ENCODE measurements around the gene ILF3.

The ILF3 gene

DNA sequence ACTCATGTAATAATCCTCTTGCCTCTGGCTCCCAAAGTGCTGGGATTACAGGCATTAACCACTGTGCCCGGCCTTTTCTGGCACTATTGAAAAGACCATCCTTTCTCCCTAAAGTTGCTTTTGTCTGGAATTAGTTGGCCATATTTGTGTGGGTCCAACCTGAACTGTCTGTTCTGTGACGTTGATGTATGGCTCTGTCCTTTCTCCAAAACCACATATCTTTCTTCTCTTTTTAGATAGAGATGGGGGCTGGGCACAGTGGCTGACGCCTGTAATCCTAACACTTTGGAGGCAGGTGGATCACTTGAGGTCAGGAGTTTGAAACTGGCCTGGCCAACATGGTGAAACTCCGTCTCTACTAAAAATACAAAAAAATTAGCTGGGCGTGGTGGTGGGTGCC lies 81.6 kb downstream of the ILF3 start:
- Histone ChIP-seq H3K27me3 (ENCODE audit: insufficient read depth, insufficient read length) (no peaks in the 10 kb centered on the region), H3K4me1 (ENCODE audit: insufficient read depth, insufficient read length) (peaks cover 11% of the 10 kb centered on the region), H3K9ac (ENCODE audit: insufficient read length, low read depth) (no peak overlapping the region), H3K9me3 (ENCODE audit: insufficient read depth, low read length) (peaks cover 3% of the 10 kb centered on the region; the same call in 1 of the 2 replicates), H3K4me3 (ENCODE audit: insufficient read length, low read depth) (no peak overlapping the region), H3K36me3 (ENCODE audit: insufficient read depth, insufficient read length, low read length) (peaks cover 23% of the 10 kb centered on the region)
- TF ChIP-seq YY1 (IDR thresholded peaks at IDR 0.05; ENCODE audit: insufficient read depth, insufficient read length) = no peak
- TF ChIP-seq ZNF274 (IDR thresholded peaks at IDR 0.05; ENCODE audit: low read depth, low read length) = no peak
- TF ChIP-seq SUZ12 (IDR thresholded peaks at IDR 0.05; ENCODE audit: extremely low read depth, insufficient read depth, insufficient read length) = no peak
- no peak for DNase-seq (ENCODE audit: low read depth, low spot score)

DNA sequence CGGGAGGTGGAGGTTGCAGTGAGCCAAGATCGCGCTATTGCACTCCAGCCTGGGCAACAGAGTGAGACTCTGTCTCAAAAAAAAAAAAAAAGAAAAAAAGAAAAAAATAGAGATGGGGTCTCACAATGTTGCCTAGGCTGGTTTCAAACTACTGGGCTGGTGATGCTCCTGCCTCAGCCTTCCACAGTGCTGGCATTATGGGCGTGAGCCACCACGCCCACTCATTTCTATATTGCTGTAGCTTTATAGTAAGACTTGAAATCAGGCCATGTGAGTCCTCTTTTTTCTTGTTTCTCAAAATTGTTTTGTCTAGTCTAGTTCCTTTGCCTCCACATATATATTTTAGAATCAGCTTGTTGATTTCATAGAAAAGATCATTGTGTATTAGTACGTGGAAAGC lies 82.0 kb downstream of the ILF3 start:
- Histone ChIP-seq H3K4me3 (ENCODE audit: insufficient read length, low read depth) (no peak overlapping the region), H3K4me1 (ENCODE audit: insufficient read depth, insufficient read length) (peaks cover 11% of the 10 kb centered on the region), H3K27me3 (ENCODE audit: insufficient read depth, insufficient read length) (no peaks in the 10 kb centered on the region), H3K9ac (ENCODE audit: insufficient read length, low read depth) (no peak overlapping the region), H3K9me3 (ENCODE audit: insufficient read depth, low read length) (peaks cover 3% of the 10 kb centered on the region; the same call in 1 of the 2 replicates), H3K36me3 (ENCODE audit: insufficient read depth, insufficient read length, low read length) (peaks cover 18% of the 10 kb centered on the region)
- TF ChIP-seq SUZ12 (IDR thresholded peaks at IDR 0.05; ENCODE audit: extremely low read depth, insufficient read depth, insufficient read length) = no peak
- TF ChIP-seq YY1 (IDR thresholded peaks at IDR 0.05; ENCODE audit: insufficient read depth, insufficient read length) = no peak
- no peak for TF ChIP-seq ZNF274 (IDR thresholded peaks at IDR 0.05; ENCODE audit: low read depth, low read length)
- no peak for DNase-seq (ENCODE audit: low read depth, low spot score)

DNA sequence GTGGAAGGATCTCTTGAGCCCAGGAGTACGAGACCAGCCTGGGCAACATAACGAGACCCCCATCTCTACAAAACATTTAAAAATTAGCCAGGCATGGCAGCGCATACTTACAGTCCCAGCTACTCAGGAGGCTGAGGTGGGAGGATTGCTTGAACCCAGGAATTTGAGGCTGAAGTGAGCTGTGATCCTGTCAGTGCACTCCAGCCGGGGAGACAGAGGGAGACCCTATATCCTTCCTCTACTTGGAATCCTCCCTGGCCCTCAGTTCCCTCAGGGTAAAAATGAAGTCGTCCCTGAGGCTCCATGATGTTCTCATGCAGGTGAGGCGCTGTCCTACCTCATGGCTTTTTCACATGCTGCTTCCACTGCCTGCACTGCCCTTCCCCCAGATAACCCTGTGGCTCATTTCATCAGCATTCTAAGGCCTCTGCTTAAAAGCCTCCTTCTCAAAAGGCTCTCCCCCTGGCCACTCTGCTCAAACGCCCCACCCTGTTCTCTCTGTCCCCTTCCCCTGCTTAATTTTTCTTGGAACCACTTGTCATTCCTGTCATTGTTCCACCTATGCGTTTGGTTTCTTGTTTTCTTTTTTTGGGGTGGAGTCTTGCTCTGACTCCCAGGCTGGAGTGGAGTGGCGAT lies 82.9 kb downstream of the ILF3 start:
- Histone ChIP-seq H3K27me3 (ENCODE audit: insufficient read depth, insufficient read length) (no peaks in the 10 kb centered on the region), H3K9me3 (ENCODE audit: insufficient read depth, low read length) (peaks cover 3% of the 10 kb centered on the region; the same call in 1 of the 2 replicates), H3K4me1 (ENCODE audit: insufficient read depth, insufficient read length) (peaks cover 9% of the 10 kb centered on the region), H3K9ac (ENCODE audit: insufficient read length, low read depth) (peak overlapping the region; percentile 32), H3K4me3 (ENCODE audit: insufficient read length, low read depth) (no peak overlapping the region), H3K36me3 (ENCODE audit: insufficient read depth, insufficient read length, low read length) (peaks cover 15% of the 10 kb centered on the region)
- DNase-seq (ENCODE audit: low read depth, low spot score) = no peak
- TF ChIP-seq ZNF274 (IDR thresholded peaks at IDR 0.05; ENCODE audit: low read depth, low read length) = no peak
- TF ChIP-seq YY1 (IDR thresholded peaks at IDR 0.05; ENCODE audit: insufficient read depth, insufficient read length) = no peak
- TF ChIP-seq SUZ12 (IDR thresholded peaks at IDR 0.05; ENCODE audit: extremely low read depth, insufficient read depth, insufficient read length) = no peak

DNA sequence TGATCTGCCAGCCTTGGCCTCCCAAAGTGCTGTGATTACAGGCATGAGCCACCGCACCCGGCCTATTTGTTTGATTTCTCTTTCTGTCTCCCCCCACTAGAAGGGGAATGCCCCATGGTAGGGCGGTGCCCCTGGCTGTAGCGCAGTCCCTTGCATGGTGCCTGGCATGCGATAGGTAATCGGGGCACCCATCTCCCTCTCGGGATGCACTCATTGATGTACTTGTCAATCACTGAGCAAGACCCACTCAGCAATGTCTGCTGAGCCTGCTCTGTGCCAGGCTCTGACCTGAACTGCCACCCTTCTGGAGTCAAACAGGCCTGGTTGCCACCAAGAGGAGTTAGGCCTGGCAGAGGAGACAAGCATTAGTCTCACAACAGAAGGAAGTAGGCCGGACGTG lies 83.6 kb downstream of the ILF3 start:
- Histone ChIP-seq H3K4me1 (ENCODE audit: insufficient read depth, insufficient read length) (peaks cover 12% of the 10 kb centered on the region), H3K9ac (ENCODE audit: insufficient read length, low read depth) (no peak overlapping the region)

DNA sequence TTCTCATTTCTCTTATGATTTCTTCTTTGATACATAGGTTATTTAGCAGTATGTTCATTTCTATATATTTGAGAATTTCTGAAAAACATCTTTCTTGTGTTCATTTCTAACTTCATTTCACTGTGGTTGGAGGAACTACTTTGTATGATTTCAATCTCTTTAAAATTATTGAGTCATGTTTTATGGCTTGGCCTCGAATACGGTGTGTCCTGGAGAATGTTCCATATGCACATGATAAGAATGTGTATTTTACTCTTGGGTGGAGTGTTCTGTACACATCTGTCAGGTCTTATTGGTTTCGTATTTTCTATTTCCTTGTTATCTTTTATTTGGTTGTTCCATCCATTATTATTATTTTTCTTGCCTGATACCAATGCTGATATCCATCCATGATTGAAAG lies 86.7 kb downstream of the ILF3 start:
- H3K9ac ChIP-seq (ENCODE audit: insufficient read length, low read depth) = no peak overlapping the region
- peaks cover 3% of the 10 kb centered on the region; the same call in 1 of the 2 replicates for H3K9me3 ChIP-seq (ENCODE audit: insufficient read depth, low read length)
- no peak for DNase-seq (ENCODE audit: low read depth, low spot score)
- TF ChIP-seq ZNF274 (IDR thresholded peaks at IDR 0.05; ENCODE audit: low read depth, low read length) (no peak), SUZ12 (IDR thresholded peaks at IDR 0.05; ENCODE audit: extremely low read depth, insufficient read depth, insufficient read length) (no peak), YY1 (IDR thresholded peaks at IDR 0.05; ENCODE audit: insufficient read depth, insufficient read length) (no peak)
- H3K27me3 ChIP-seq (ENCODE audit: insufficient read depth, insufficient read length) = no peaks in the 10 kb centered on the region
- no peak overlapping the region for H3K4me3 ChIP-seq (ENCODE audit: insufficient read length, low read depth)
- H3K36me3 ChIP-seq (ENCODE audit: insufficient read depth, insufficient read length, low read length) = peaks cover 12% of the 10 kb centered on the region
- H3K4me1 ChIP-seq (ENCODE audit: insufficient read depth, insufficient read length) = peaks cover 25% of the 10 kb centered on the region

More for the DNA sequence above, 83.6 kb downstream of the ILF3 start:
- no peak overlapping the region for H3K4me3 ChIP-seq (ENCODE audit: insufficient read length, low read depth)
- DNase-seq (ENCODE audit: low read depth, low spot score) = no peak
- TF ChIP-seq ZNF274 (IDR thresholded peaks at IDR 0.05; ENCODE audit: low read depth, low read length) (no peak), SUZ12 (IDR thresholded peaks at IDR 0.05; ENCODE audit: extremely low read depth, insufficient read depth, insufficient read length) (no peak), YY1 (IDR thresholded peaks at IDR 0.05; ENCODE audit: insufficient read depth, insufficient read length) (no peak)
- H3K27me3 ChIP-seq (ENCODE audit: insufficient read depth, insufficient read length) = no peaks in the 10 kb centered on the region
- H3K36me3 ChIP-seq (ENCODE audit: insufficient read depth, insufficient read length, low read length) = peaks cover 15% of the 10 kb centered on the region
- peaks cover 3% of the 10 kb centered on the region; the same call in 1 of the 2 replicates for H3K9me3 ChIP-seq (ENCODE audit: insufficient read depth, low read length)

Measured in NT2/D1 (cell line).